ENCODE data around the gene PRKCZ.

The PRKCZ gene

DNA sequence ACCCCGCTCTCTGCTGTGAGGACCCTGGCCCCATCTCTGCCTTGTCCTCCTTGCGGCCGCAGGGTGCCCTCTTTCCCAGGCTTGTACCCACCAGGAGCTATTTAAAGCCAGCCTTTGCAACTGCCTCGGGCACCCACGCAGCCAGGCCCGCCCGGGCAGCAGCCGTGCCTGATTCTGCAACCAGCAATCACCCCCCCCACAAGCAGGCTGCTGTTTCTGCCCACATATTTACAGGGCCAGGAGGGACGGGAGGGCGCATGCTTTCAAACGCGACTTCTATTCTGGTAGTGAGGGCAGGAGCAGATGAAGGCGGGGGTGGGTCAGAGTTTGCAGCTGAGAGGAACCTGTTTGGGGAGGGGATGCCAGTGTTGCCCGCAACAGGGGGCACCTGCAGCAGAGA lies 17.5 kb upstream of the PRKCZ start:
- TF ChIP-seq, protein P1, sequence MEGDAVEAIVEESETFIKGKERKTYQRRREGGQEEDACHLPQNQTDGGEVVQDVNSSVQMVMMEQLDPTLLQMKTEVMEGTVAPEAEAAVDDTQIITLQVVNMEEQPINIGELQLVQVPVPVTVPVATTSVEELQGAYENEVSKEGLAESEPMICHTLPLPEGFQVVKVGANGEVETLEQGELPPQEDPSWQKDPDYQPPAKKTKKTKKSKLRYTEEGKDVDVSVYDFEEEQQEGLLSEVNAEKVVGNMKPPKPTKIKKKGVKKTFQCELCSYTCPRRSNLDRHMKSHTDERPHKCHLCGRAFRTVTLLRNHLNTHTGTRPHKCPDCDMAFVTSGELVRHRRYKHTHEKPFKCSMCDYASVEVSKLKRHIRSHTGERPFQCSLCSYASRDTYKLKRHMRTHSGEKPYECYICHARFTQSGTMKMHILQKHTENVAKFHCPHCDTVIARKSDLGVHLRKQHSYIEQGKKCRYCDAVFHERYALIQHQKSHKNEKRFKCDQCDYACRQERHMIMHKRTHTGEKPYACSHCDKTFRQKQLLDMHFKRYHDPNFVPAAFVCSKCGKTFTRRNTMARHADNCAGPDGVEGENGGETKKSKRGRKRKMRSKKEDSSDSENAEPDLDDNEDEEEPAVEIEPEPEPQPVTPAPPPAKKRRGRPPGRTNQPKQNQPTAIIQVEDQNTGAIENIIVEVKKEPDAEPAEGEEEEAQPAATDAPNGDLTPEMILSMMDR (IDR thresholded peaks at IDR 0.05): no peak
- H3K4me3 ChIP-seq (ENCODE audit: low read depth, low read length): no peak overlapping the region
- H3K9me3 ChIP-seq (ENCODE audit: control insufficient read depth, low read length): no peaks in the 10 kb centered on the region
- H3K79me2 ChIP-seq: no peaks in the 10 kb centered on the region
- H3K4me2 ChIP-seq (ENCODE audit: low read length): no peak overlapping the region
- no peaks in the 10 kb centered on the region for H3K4me1 ChIP-seq
- H2AFZ ChIP-seq: no peak overlapping the region
- no peaks in the 10 kb centered on the region for H3K36me3 ChIP-seq (ENCODE audit: control insufficient read depth, insufficient read depth, low read length)
- H3K27ac ChIP-seq: no peak overlapping the region
- H3K27me3 ChIP-seq (ENCODE audit: control insufficient read depth, insufficient read depth, low read length): no peaks in the 10 kb centered on the region
- no peak overlapping the region for H3K9ac ChIP-seq

DNA sequence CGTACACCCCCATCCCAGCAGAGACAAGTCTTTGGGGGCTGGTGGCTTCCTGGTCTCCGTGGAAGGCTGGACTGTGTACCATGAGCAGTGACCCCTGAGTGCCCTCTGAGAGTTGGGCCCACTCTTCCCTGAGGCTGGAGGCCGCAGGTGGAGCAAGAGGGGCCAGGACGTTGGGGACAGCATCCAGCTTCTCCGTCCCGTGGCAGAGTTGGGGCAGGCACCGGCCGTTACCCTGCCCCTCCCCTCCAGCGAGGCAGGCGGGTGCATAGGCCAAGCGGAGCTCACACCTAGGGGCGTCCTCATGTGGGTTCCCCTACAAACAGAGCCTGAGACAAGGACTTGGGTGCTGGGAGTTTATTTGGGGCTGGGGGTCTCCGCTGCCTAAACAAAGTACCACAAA lies 17.0 kb upstream of the PRKCZ start:
- Histone ChIP-seq H3K4me3 (ENCODE audit: low read depth, low read length) (no peak overlapping the region), H3K4me2 (ENCODE audit: low read length) (no peak overlapping the region), H3K36me3 (ENCODE audit: control insufficient read depth, insufficient read depth, low read length) (no peaks in the 10 kb centered on the region), H3K27ac (no peak overlapping the region), H2AFZ (no peak overlapping the region), H3K4me1 (no peaks in the 10 kb centered on the region), H3K9ac (no peak overlapping the region), H3K79me2 (no peaks in the 10 kb centered on the region), H3K9me3 (ENCODE audit: control insufficient read depth, low read length) (no peaks in the 10 kb centered on the region), H3K27me3 (ENCODE audit: control insufficient read depth, insufficient read depth, low read length) (no peaks in the 10 kb centered on the region)
- TF ChIP-seq, protein P1 (IDR thresholded peaks at IDR 0.05): no peak

DNA sequence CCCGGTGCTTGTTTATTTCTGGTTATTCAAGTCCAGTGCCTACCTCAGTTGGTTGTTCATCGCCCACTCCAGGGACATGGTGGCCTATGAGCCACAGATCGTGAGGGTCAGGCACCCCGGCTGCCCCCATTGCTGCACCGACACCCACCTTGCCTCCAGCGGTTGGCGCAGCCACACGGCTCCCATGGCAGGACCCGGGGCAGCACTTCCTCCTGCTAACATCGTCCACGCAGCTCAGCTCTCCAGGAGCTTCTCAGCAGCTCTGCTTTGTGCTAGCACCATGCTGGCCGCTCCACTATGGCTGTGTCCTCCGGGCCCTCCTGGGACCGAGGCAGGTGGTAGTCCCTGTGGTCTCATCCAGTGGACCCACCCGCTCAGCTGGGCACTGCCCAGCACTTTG lies 13.9 kb upstream of the PRKCZ start:
- Histone ChIP-seq H3K27ac (no peak overlapping the region), H2AFZ (no peak overlapping the region), H3K4me3 (ENCODE audit: low read depth, low read length) (no peak overlapping the region), H3K27me3 (ENCODE audit: control insufficient read depth, insufficient read depth, low read length) (no peaks in the 10 kb centered on the region), H3K79me2 (no peaks in the 10 kb centered on the region), H3K4me1 (no peaks in the 10 kb centered on the region), H3K4me2 (ENCODE audit: low read length) (no peak overlapping the region), H3K36me3 (ENCODE audit: control insufficient read depth, insufficient read depth, low read length) (no peaks in the 10 kb centered on the region), H3K9me3 (ENCODE audit: control insufficient read depth, low read length) (no peaks in the 10 kb centered on the region), H3K9ac (no peak overlapping the region)
- TF ChIP-seq, protein P1 (IDR thresholded peaks at IDR 0.05): no peak

DNA sequence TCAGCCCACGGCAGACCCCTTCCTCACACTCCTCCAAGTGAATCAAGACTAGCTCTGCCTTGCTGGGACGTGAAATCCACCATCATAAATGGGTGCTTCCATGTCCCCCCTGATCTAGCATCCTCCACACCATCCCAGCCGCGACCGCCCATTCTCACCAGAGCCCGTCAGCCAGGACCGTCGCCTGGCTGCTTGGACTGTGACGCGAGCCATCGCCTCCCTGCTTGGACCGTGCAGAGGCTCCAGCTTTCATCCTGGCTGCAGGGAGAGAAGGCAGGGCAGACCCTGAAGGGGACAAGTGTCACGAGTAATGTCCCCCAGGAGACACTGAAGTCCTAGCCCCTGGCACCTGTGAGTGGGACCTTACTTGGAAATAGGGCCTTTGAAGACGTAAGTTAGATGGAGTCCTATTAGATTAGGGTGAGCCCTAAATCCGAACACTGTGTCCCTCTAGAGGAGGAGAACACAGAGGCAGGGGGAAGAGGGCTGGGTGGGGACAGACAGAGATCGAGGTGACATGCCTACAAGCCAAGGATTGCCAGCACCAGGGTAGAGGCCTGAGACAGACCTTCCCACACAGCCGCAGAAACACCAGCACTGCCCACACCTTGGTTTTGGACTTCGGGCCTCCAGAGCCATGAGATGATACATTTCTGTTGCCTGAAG lies 12.8 kb upstream of the PRKCZ start:
- Histone ChIP-seq H3K4me2 (ENCODE audit: low read length) (no peak overlapping the region), H3K27me3 (ENCODE audit: control insufficient read depth, insufficient read depth, low read length) (no peaks in the 10 kb centered on the region), H3K9ac (no peak overlapping the region), H2AFZ (no peak overlapping the region), H3K36me3 (ENCODE audit: control insufficient read depth, insufficient read depth, low read length) (no peaks in the 10 kb centered on the region), H3K9me3 (ENCODE audit: control insufficient read depth, low read length) (no peaks in the 10 kb centered on the region), H3K79me2 (no peaks in the 10 kb centered on the region), H3K4me3 (ENCODE audit: low read depth, low read length) (no peak overlapping the region), H3K27ac (no peak overlapping the region), H3K4me1 (no peaks in the 10 kb centered on the region)
- TF ChIP-seq, protein P1 (IDR thresholded peaks at IDR 0.05): no peak

DNA sequence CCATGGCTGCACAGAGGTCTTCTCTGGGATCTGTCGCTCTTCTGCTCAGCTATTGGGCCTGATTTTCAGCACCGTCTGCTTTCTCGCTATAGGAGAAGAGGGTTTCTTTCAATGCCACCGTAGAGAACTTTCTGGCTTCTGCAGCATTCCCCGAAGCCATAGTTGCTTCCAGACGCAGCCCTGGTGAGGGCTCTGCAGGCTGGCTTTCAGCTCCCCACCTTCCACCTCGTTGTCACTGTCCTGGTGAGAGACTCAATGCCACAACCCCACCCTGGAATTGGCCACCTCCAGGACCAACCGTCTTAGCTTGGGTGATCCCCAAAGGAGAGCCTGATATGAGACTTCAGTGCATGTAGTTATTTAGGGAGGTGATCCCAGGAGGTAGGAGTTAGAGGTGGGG lies 12.0 kb upstream of the PRKCZ start:
- Histone ChIP-seq H3K4me3 (ENCODE audit: low read depth, low read length) (no peak overlapping the region), H3K79me2 (no peaks in the 10 kb centered on the region), H3K9ac (no peak overlapping the region)

More for the DNA sequence above, 12.0 kb upstream of the PRKCZ start:
- H3K36me3 ChIP-seq (ENCODE audit: control insufficient read depth, insufficient read depth, low read length): no peaks in the 10 kb centered on the region
- no peak overlapping the region for H3K27ac ChIP-seq
- TF ChIP-seq, protein P1 (IDR thresholded peaks at IDR 0.05): no peak
- no peak overlapping the region for H2AFZ ChIP-seq
- H3K27me3 ChIP-seq (ENCODE audit: control insufficient read depth, insufficient read depth, low read length): no peaks in the 10 kb centered on the region
- H3K4me2 ChIP-seq (ENCODE audit: low read length): no peak overlapping the region
- no peaks in the 10 kb centered on the region for H3K9me3 ChIP-seq (ENCODE audit: control insufficient read depth, low read length)
- no peaks in the 10 kb centered on the region for H3K4me1 ChIP-seq

Data from parathyroid adenoma (tissue), 2 donors.